Left renal cortex interstitium (tissue), 4 donors: ENCODE measurements around the gene DHRS2. TPM values are rescaled to one million over a fixed set of nuclear protein-coding genes. Genes with fewer than 3 reads are reported as not detected.

Source experiments
- DNase-seq, 4 donors: peaks; one replicate each; pipeline ENCODE4 v3.0.0-alpha.2; 2013; ENCODE audit warnings: low read depth in 4 of 4, low spot score in 2 of 4, missing footprints in 1 of 4
- polyA plus RNA-seq, 4 donors: library from polyadenylated mRNA; unstranded; fragments of 120-200 nt; gene quantifications; one replicate each; pipeline ENCODE4 v1.2.1, GENCODE V29; 2013; ENCODE audit not compliant: insufficient read length in 4 of 4

DHRS2 gene
- polyA plus RNA-seq, 4 donors = 29.0 to 66.8 (median 52.0) TPM

- no peak for DNase-seq
Measured at GRCh38 chr14:23610815-23611289, 25.3 kb upstream of the DHRS2 start.

GRCh38 chr14:23612354-23612732 is 23.8 kb upstream of the DHRS2 start:
- DNase-seq = no peak

- DNase-seq = no peak
Measured at GRCh38 chr14:23612802-23613201, 23.4 kb upstream of the DHRS2 start.

GRCh38 chr14:23613242-23614070 is 22.7 kb upstream of the DHRS2 start:
- no peak for DNase-seq

- no peak for DNase-seq
Measured at GRCh38 chr14:23614395-23614828, 21.8 kb upstream of the DHRS2 start.

- no peak for DNase-seq
Measured at GRCh38 chr14:23615856-23616255, 20.3 kb upstream of the DHRS2 start.

- no peak for DNase-seq
Measured at GRCh38 chr14:23617539-23617938, 18.6 kb upstream of the DHRS2 start.

GRCh38 chr14:23618415-23618988 is 17.7 kb upstream of the DHRS2 start:
- no peak for DNase-seq

GRCh38 chr14:23620177-23620702 is 15.9 kb upstream of the DHRS2 start:
- DNase-seq = no peak

- no peak for DNase-seq
Measured at GRCh38 chr14:23621204-23621931, 14.8 kb upstream of the DHRS2 start.

- no peak for DNase-seq
Measured at GRCh38 chr14:23621932-23622730, 14.0 kb upstream of the DHRS2 start.

GRCh38 chr14:23622990-23623389 is 13.2 kb upstream of the DHRS2 start:
- DNase-seq = no peak

GRCh38 chr14:23623962-23624361 is 12.2 kb upstream of the DHRS2 start:
- no peak for DNase-seq

GRCh38 chr14:23624830-23625404 is 11.2 kb upstream of the DHRS2 start:
- DNase-seq = no peak

GRCh38 chr14:23626946-23627345 is 9.2 kb upstream of the DHRS2 start:
- DNase-seq = no peak

GRCh38 chr14:23627961-23628360 is 8.2 kb upstream of the DHRS2 start:
- no peak for DNase-seq

- no peak for DNase-seq
Measured at GRCh38 chr14:23629204-23629603, 7.0 kb upstream of the DHRS2 start.

- DNase-seq = no peak
Measured at GRCh38 chr14:23629832-23630396, 6.2 kb upstream of the DHRS2 start.

GRCh38 chr14:23630687-23631086 is 5.5 kb upstream of the DHRS2 start:
- DNase-seq = no peak

GRCh38 chr14:23631234-23631633 is 4.9 kb upstream of the DHRS2 start:
- no peak for DNase-seq
